Measurements from ENCODE around the gene PLA2G5.
"Not testable (repeated sequence)": the region's sequence is repeated elsewhere in the genome, so short reads cannot be mapped to it uniquely, and the experiment has no call there.

PLA2G5 gene, protein sequence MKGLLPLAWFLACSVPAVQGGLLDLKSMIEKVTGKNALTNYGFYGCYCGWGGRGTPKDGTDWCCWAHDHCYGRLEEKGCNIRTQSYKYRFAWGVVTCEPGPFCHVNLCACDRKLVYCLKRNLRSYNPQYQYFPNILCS

GRCh38 chr1:20069874-20070273 is at the start of gene PLA2G5:
PLA2G5 (plus strand) TSS chr1:20070194; CDS start chr1:20084831, 14,637 bp downstream.
- DNase-seq = peak; percentile 65 to 83
- TF ChIP-seq, protein P1, sequence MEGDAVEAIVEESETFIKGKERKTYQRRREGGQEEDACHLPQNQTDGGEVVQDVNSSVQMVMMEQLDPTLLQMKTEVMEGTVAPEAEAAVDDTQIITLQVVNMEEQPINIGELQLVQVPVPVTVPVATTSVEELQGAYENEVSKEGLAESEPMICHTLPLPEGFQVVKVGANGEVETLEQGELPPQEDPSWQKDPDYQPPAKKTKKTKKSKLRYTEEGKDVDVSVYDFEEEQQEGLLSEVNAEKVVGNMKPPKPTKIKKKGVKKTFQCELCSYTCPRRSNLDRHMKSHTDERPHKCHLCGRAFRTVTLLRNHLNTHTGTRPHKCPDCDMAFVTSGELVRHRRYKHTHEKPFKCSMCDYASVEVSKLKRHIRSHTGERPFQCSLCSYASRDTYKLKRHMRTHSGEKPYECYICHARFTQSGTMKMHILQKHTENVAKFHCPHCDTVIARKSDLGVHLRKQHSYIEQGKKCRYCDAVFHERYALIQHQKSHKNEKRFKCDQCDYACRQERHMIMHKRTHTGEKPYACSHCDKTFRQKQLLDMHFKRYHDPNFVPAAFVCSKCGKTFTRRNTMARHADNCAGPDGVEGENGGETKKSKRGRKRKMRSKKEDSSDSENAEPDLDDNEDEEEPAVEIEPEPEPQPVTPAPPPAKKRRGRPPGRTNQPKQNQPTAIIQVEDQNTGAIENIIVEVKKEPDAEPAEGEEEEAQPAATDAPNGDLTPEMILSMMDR (IDR thresholded peaks at IDR 0.05) = no peak
- no peaks in the 10 kb centered on the region for H3K36me3 ChIP-seq
- no peaks in the 10 kb centered on the region for H3K9me3 ChIP-seq
- no peaks in the 10 kb centered on the region for H3K27me3 ChIP-seq
- intact Hi-C loops (cut with DNase I; ENCODE audit: low total_unique reads) = no loop called here
- peak within 1 kb of the TSS; percentile 44 to 51 for H3K4me3 ChIP-seq
- peaks cover 0 to 28% (median 6%) of the 10 kb centered on the region in 4 donors for H3K4me1 ChIP-seq
- H3K27ac ChIP-seq = peak within 1 kb of the TSS; percentile 49 to 66

GRCh38 chr1:20028125-20028524 is 41.9 kb upstream of the PLA2G5 start:
- H3K27ac ChIP-seq = no peak overlapping the region
- TF ChIP-seq, protein P1 (IDR thresholded peaks at IDR 0.05) = no peak
- intact Hi-C loops (cut with DNase I; ENCODE audit: low total_unique reads) = no loop called here
- H3K4me3 ChIP-seq = no peak overlapping the region
- DNase-seq = no peak
- peaks cover 0 to 18% of the 10 kb centered on the region in 2 donors for H3K27me3 ChIP-seq
- H3K36me3 ChIP-seq = no peaks in the 10 kb centered on the region
- no peaks in the 10 kb centered on the region for H3K4me1 ChIP-seq
- H3K9me3 ChIP-seq = peaks cover 0 to 6% (median 4%) of the 10 kb centered on the region in 3 donors

DNA sequence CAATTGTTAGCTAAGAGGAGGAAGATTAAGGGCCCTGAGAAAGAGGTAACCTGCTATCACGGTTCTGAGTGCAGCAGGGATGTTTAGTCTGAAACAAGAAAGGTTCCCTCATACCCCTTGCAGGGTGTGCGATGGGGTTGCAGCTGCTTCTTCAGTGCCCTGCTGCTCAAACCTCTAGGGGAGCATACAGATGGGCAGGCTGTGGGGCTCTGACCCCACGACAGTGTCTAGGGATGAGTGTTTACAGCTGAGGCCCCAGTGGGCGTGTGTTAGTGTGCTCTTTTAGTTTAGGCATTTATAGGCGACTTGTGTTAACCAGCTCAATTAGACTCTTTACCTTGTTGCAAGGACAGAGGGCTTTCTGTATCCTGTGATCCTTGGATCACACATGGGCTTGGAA is 41.3 kb upstream of the PLA2G5 start:
- no peaks in the 10 kb centered on the region for H3K36me3 ChIP-seq
- H3K27me3 ChIP-seq = peaks cover 0 to 24% of the 10 kb centered on the region in 2 donors
- intact Hi-C loops (cut with DNase I; ENCODE audit: low total_unique reads) = no loop called here
- no peak for DNase-seq
- no peak overlapping the region for H3K27ac ChIP-seq
- TF ChIP-seq, protein P1 (IDR thresholded peaks at IDR 0.05) = no peak
- H3K4me3 ChIP-seq = no peak overlapping the region
- peaks cover 0 to under 1% (median 0%) of the 10 kb centered on the region in 3 donors for H3K9me3 ChIP-seq
- H3K4me1 ChIP-seq = no peaks in the 10 kb centered on the region

DNA sequence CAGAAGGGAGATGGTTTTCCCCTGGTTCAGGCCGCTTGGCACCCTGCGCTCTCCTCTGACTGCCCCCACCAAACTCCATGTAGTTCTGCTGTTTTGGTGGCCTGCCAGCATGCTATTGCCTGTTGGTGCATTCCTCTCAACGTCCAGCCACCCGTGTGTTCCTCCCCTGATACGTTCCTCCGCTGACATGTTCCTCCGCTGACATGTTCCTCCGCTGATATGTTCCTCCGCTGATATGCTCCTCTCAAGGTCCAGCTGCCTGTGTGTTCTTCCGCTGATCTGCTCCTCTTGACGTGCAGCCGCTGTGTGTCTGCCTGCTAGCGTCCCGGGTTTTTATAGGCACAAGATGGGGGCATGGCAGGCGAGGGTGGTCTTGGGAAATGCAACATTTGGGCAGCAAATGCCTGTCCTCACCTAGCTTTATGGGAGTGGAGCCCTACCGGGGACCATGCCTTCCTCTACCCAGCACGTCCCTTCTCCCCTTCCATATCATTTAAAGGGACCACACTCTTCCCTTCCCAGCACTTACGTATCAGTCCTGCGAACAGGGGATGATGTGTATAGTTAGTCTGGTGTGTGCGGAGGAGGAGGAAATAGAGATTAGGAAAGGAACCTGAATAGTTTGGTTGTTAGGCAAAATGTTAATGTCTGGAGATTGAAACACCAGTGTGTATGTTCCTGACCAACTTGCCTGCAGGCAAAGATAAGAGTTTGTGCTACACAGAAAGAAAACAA is 40.6 kb upstream of the PLA2G5 start:
- Histone ChIP-seq H3K36me3 (no peaks in the 10 kb centered on the region), H3K4me3 (no peak overlapping the region), H3K4me1 (no peaks in the 10 kb centered on the region), H3K27ac (no peak overlapping the region), H3K27me3 (peaks cover 0 to 28% of the 10 kb centered on the region in 2 donors), H3K9me3 (no peaks in the 10 kb centered on the region)
- intact Hi-C loops (cut with DNase I; ENCODE audit: low total_unique reads) = no loop called here
- TF ChIP-seq, protein P1 (IDR thresholded peaks at IDR 0.05) = no peak
- DNase-seq = no peak

GRCh38 chr1:20030436-20031151 is 39.4 kb upstream of the PLA2G5 start:
- H3K36me3 ChIP-seq; intact Hi-C loops (cut with DNase I; ENCODE audit: low total_unique reads); H3K27ac ChIP-seq; H3K9me3 ChIP-seq; H3K4me1 ChIP-seq; H3K4me3 ChIP-seq; DNase-seq: not testable (repeated sequence)
- H3K27me3 ChIP-seq = peaks cover 0 to 28% of the 10 kb centered on the region in 2 donors

DNA sequence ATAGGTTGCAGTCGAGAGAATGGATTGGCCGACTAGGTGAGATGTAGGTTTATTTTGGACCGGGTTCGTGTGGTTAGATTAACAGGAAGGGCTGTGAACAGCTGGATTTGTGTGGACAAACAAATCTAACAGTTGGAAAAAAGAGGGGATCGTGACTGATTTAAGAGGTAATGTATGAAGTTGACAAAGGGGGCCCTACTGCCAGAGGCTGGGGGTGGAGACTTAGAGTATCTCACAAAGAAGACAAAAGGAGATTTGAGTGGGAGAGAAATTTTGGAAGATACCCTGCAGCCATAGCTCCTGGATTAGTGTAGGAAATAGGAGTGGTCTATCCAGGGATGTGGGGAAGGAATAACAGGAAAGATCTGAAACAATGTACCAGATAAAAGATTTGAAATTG is 38.8 kb upstream of the PLA2G5 start:
- no peak for DNase-seq
- H3K27me3 ChIP-seq = peaks cover 0 to 28% of the 10 kb centered on the region in 2 donors
- intact Hi-C loops (cut with DNase I; ENCODE audit: low total_unique reads) = no loop called here
- H3K4me3 ChIP-seq = no peak overlapping the region
- H3K4me1 ChIP-seq = no peaks in the 10 kb centered on the region
- TF ChIP-seq, protein P1 (IDR thresholded peaks at IDR 0.05) = no peak
- H3K36me3 ChIP-seq = no peaks in the 10 kb centered on the region
- peaks cover 0 to 5% (median 2%) of the 10 kb centered on the region in 3 donors for H3K9me3 ChIP-seq
- H3K27ac ChIP-seq = no peak overlapping the region
